Endothelial cell of umbilical vein (primary cell): Measurements from ENCODE around the gene SLC25A29. TPM values are rescaled to one million over a fixed set of nuclear protein-coding genes. Genes with fewer than 3 reads are reported as not detected.

Experiments
- BruUV-seq: library from RNA; stranded (reverse); fragments of 400-500 nt; replicated peaks from 2 replicates; lab custom pipeline; 2021; lab: Mats Ljungman, UMichigan
- CTCF ChIA-PET: fragments of 300-600, 350-600 bp; sonication (Branson Sonifier 250); formaldehyde crosslinking; loops from one replicate; lab custom pipeline; 2021; ENCODE audit warnings: antibody characterized with exemption, inconsistent platforms; lab: Charles Lee
- POLR2A ChIA-PET: fragments of 300-600, 350-600 bp; sonication (Branson Sonifier 250); formaldehyde crosslinking; loops from one replicate; lab custom pipeline; 2021; ENCODE audit warnings: antibody characterized with exemption, inconsistent platforms; lab: Charles Lee
- DNase-seq: peaks from one replicate; pipeline ENCODE4 v3.0.0-alpha.2; 2011; ENCODE audit warnings: low read depth, low spot score
- FAIRE-seq: peaks from 2 replicates; lab custom pipeline; 2011; peaks lifted over from hg19 to GRCh38; lab: Jason Lieb, UNC
- H2AFZ ChIP-seq: 2 replicates; pipeline ENCODE4 v1.6.0; 2012; ENCODE audit warnings: low read depth, low read length, control low read depth, inconsistent platforms
- H3K27ac ChIP-seq: 2 replicates; pipeline ENCODE4 v1.5.1; 2011; ENCODE audit warnings: low read depth, mild to moderate bottlenecking, control low read depth, low read length, moderate library complexity; ENCODE audit not compliant: insufficient read depth
- H3K27me3 ChIP-seq, 2 experiments: 2 replicates each; pipeline versions ENCODE4 v1.6.0 to v1.6.1; 2011; ENCODE audit warnings: low read length in 2 of 2, mixed read lengths in 1 of 2; ENCODE audit not compliant: control insufficient read depth in 2 of 2, insufficient read depth in 2 of 2
- H3K36me3 ChIP-seq, 2 experiments: 2 replicates in 1 of 2; 3 replicates in 1 of 2; pipeline ENCODE4 v1.5.1; 2011; ENCODE audit warnings: low read length in 2 of 2, mild to moderate bottlenecking in 1 of 2, moderate library complexity in 1 of 2; ENCODE audit not compliant: control insufficient read depth in 2 of 2, insufficient read depth in 2 of 2; ENCODE audit errors: extremely low read depth in 1 of 2
- H3K4me1 ChIP-seq: 3 replicates; pipeline ENCODE4 v1.5.1; 2011; ENCODE audit warnings: mild to moderate bottlenecking, low read length; ENCODE audit not compliant: control insufficient read depth, insufficient read depth; ENCODE audit errors: extremely low read depth
- H3K4me2 ChIP-seq: 2 replicates; pipeline ENCODE4 v1.6.1; 2011; ENCODE audit warnings: low read length, control low read depth, mixed read lengths; ENCODE audit not compliant: insufficient read depth
- H3K4me3 ChIP-seq, 3 experiments: fragments of 200-600 bp in 1 of 3; sonication (generic), shearing (Covaris generic) in 1 of 3; replicated peaks in 1 of 3; 2 replicates each; pipeline ENCODE4 v1.5.1; 2011 to 2016; ENCODE audit warnings: control low read depth in 3 of 3, low read length in 3 of 3, mild to moderate bottlenecking in 2 of 3, inconsistent platforms in 1 of 3, low read depth in 1 of 3, moderate library complexity in 1 of 3; ENCODE audit not compliant: insufficient read depth in 1 of 3
- H3K79me2 ChIP-seq: 2 replicates; pipeline ENCODE4 v1.6.0; 2012; ENCODE audit warnings: low read length, inconsistent platforms; ENCODE audit not compliant: control insufficient read depth, insufficient read depth
- H3K9ac ChIP-seq: replicated peaks from 2 replicates; pipeline ENCODE3; 2011; ENCODE audit warnings: low read length, control low read depth; ENCODE audit not compliant: insufficient read depth; ENCODE audit errors: extremely low read depth
- H3K9me1 ChIP-seq: replicated peaks from 3 replicates; pipeline ENCODE4 v1.6.0; 2011; ENCODE audit warnings: mild to moderate bottlenecking, low read length; ENCODE audit not compliant: control insufficient read depth, insufficient read depth; ENCODE audit errors: extremely low read depth
- H3K9me3 ChIP-seq: replicated peaks from 2 replicates; pipeline ENCODE4 v1.5.1; 2012; ENCODE audit warnings: low read length, inconsistent platforms; ENCODE audit not compliant: control insufficient read depth, insufficient read depth
- H4K20me1 ChIP-seq: replicated peaks from 2 replicates; pipeline ENCODE3; 2011; ENCODE audit warnings: mild to moderate bottlenecking, low read length; ENCODE audit not compliant: control insufficient read depth, insufficient read depth; ENCODE audit errors: extremely low read depth
- EZH2 ChIP-seq: IDR thresholded peaks from 2 replicates; pipeline ENCODE4 v1.6.1; 2012; ENCODE audit warnings: borderline replicate concordance, low read depth, mild to moderate bottlenecking, moderate library complexity, low read length, inconsistent platforms; ENCODE audit not compliant: severe bottlenecking
- FOS ChIP-seq: IDR thresholded peaks from 2 replicates; pipeline ENCODE4 v1.6.1; 2011; ENCODE audit warnings: mild to moderate bottlenecking, low read length, moderate library complexity, borderline replicate concordance; ENCODE audit not compliant: insufficient read depth
- GATA2 ChIP-seq: IDR thresholded peaks from 2 replicates; pipeline ENCODE4 v1.7.0; 2011; ENCODE audit warnings: low read depth, mild to moderate bottlenecking, moderate library complexity, mixed read lengths, low read length; ENCODE audit not compliant: insufficient read length, insufficient read depth
- JUN ChIP-seq: IDR thresholded peaks from 2 replicates; pipeline ENCODE4 v1.6.1; 2011; ENCODE audit warnings: borderline replicate concordance, low read depth; ENCODE audit not compliant: insufficient read length, insufficient read depth
- MYC ChIP-seq: IDR thresholded peaks from one replicate; pipeline ENCODE4 v1.6.1; 2011; ENCODE audit warnings: mild to moderate bottlenecking, low read depth, low read length
- POLR2A ChIP-seq: IDR thresholded peaks from 2 replicates; pipeline ENCODE4 v1.6.1; 2012; ENCODE audit warnings: low read depth, mild to moderate bottlenecking, control low read depth, low read length
- POLR2AphosphoS5 ChIP-seq: IDR thresholded peaks from 2 replicates; pipeline ENCODE4 v1.6.1; 2012; ENCODE audit warnings: low read depth, mild to moderate bottlenecking, control low read depth, low read length, moderate library complexity; ENCODE audit not compliant: insufficient read depth
- dilution Hi-C: fragments of 300-500 bp; cut with MboI; formaldehyde crosslinking; loops from one replicate; pipeline ENCODE4 v1.15.0; 2019; ENCODE audit warnings: low sequenced_read_pairs; ENCODE audit not compliant: extremely low pct_ligation_motif_present
- intact Hi-C: fragments of 100-400 bp; cut with micrococcal nuclease; formaldehyde crosslinking; loops from one replicate; pipeline ENCODE4 v1.10.0; 2022
- polyA plus RNA-seq, 4 experiments: library from polyadenylated mRNA; depleted of rRNA in 3 of 4; stranded (reverse) in 3 of 4; unstranded in 1 of 4; fragments of >200 nt; gene quantifications; 2 replicates each; pipeline versions ENCODE4 v1.2.1 to v1.2.3, GENCODE V29; 2011 to 2012; ENCODE audit warnings: missing spikeins in 1 of 4
- total RNA-seq: library from RNA; stranded (reverse); gene quantifications from 2 replicates; pipeline ENCODE4 v1.2.3, GENCODE V29; 2021
- TF ChIP-seq, protein P1 (sequence below), 2 donors: IDR thresholded peaks; 1 replicate in 1 of 2; 2 replicates in 1 of 2; pipeline ENCODE4 v1.5.1; 2011; ENCODE audit warnings: low read length in 2 of 2, mild to moderate bottlenecking in 2 of 2, moderate library complexity in 2 of 2, control low read depth in 1 of 2, inconsistent platforms in 1 of 2, low read depth in 1 of 2; ENCODE audit not compliant: insufficient read depth in 1 of 2; ENCODE audit errors: extremely low read depth in 1 of 2
- TF ChIP-seq, protein P2 (sequence below): IDR thresholded peaks from 2 replicates; pipeline ENCODE4 v1.6.1; 2011; ENCODE audit not compliant: insufficient read depth, insufficient read length

The SLC25A29 gene
- total and polyA plus RNA-seq, 2 donors (not counting 3 experiments of a cell fraction or from before 2014, with no cell fraction given), result 132 to 154 TPM

DNA sequence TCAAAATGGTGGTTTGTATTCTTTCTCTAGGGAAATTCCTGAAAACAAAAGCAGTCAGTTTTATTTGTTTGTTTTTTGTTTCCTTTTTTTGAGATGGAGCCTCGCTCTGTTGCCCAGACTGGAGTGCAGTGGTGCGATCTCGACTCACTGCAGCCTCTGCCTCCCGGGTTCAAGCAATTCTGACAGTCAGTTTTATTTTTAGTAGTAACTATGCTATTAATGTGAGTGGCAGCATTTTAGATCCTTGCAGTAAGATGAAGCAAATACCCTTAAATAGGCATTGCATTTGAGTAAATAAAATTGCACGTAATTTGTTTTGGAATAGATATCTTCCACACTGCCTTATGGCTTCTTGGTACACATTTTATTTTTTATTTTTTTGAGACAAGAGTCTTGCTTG, 43.7 kb downstream of the SLC25A29 start:
- H3K4me3 ChIP-seq, result no peak overlapping the region
- FAIRE-seq (peak; percentile 55), DNase-seq (no peak)
- H3K4me1 ChIP-seq, result no peaks in the 10 kb centered on the region
- H3K27ac ChIP-seq, result no peak overlapping the region
- no TSS peak for BruUV-seq
- peaks cover 3 to 6% of the 10 kb centered on the region in 2 experiments for H3K36me3 ChIP-seq
- CTCF ChIA-PET, result interaction anchor here (0.8 to 1.0 kb wide), 3 partner anchors 12 to 16 kb away, joined by 3 read pairs; no protein-coding TSS in a partner anchor
- H3K4me2 ChIP-seq, result no peak overlapping the region
- dilution Hi-C loops, result no loop called here
- intact Hi-C loops, result no loop called here
- peaks cover 2% of the 10 kb centered on the region for H4K20me1 ChIP-seq
- POLR2A ChIA-PET, result interaction anchor here (0.6 kb wide), 1 partner anchor 27 kb away, joined by 7 read pairs; no protein-coding TSS in a partner anchor
- H3K79me2 ChIP-seq, result peaks cover 98% of the 10 kb centered on the region
- no peak overlapping the region for H3K9ac ChIP-seq
- H3K9me3 ChIP-seq, result no peaks in the 10 kb centered on the region
- H3K9me1 ChIP-seq, result no peaks in the 10 kb centered on the region
- no peak overlapping the region for H2AFZ ChIP-seq
- TF ChIP-seq, protein P1, sequence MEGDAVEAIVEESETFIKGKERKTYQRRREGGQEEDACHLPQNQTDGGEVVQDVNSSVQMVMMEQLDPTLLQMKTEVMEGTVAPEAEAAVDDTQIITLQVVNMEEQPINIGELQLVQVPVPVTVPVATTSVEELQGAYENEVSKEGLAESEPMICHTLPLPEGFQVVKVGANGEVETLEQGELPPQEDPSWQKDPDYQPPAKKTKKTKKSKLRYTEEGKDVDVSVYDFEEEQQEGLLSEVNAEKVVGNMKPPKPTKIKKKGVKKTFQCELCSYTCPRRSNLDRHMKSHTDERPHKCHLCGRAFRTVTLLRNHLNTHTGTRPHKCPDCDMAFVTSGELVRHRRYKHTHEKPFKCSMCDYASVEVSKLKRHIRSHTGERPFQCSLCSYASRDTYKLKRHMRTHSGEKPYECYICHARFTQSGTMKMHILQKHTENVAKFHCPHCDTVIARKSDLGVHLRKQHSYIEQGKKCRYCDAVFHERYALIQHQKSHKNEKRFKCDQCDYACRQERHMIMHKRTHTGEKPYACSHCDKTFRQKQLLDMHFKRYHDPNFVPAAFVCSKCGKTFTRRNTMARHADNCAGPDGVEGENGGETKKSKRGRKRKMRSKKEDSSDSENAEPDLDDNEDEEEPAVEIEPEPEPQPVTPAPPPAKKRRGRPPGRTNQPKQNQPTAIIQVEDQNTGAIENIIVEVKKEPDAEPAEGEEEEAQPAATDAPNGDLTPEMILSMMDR (IDR thresholded peaks at IDR 0.05; ENCODE audit: extremely low read depth in 1 of 2, insufficient read depth in 1 of 2, low read depth in 1 of 2, low read length in 2 of 2), result no peak
- TF ChIP-seq, protein P2, sequence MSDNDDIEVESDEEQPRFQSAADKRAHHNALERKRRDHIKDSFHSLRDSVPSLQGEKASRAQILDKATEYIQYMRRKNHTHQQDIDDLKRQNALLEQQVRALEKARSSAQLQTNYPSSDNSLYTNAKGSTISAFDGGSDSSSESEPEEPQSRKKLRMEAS, result no peak
- TF ChIP-seq FOS (no peak), JUN (no peak), MYC (no peak), GATA2 (no peak), POLR2A (no peak), POLR2AphosphoS5 (no peak), EZH2 (no peak)
- no peaks in the 10 kb centered on the region for H3K27me3 ChIP-seq
